Measurements from ENCODE around the gene FSTL4. TPM values are rescaled to one million over a fixed set of nuclear protein-coding genes. Genes with fewer than 3 reads are reported as not detected.

FSTL4 gene
- total RNA-seq, 4 donors from 2014 or later, result 5.1 to 8.3 (median 6.0) TPM

DNA sequence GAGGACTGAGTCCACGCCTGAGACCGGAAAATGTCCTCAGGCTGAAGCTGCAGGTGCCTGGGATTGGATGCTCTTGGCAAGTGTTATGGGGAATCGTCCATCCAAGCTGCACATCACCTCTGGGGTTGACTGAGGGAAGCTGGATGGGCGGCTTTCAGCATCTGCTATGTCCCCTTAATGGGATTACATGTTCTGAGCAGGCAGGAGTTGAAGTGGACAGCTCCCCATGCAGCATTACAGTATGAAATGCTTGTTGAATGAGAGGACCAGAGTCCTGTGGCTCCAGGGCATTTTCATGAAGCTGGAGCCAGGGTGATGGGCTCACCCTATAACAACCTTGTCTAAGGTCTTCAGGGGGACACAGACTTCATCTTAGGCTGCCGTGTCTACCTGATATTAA, 289.6 kb downstream of the FSTL4 start:
- WGBS, 2 donors, result 89 to 90% methylated on average over 5 of the region's 5 CpGs
- DNase-seq (ENCODE audit: low spot score in 2 of 2), result no peak
- no peak for TF ChIP-seq POLR2A (IDR thresholded peaks at IDR 0.05)
- TF ChIP-seq, protein P1, sequence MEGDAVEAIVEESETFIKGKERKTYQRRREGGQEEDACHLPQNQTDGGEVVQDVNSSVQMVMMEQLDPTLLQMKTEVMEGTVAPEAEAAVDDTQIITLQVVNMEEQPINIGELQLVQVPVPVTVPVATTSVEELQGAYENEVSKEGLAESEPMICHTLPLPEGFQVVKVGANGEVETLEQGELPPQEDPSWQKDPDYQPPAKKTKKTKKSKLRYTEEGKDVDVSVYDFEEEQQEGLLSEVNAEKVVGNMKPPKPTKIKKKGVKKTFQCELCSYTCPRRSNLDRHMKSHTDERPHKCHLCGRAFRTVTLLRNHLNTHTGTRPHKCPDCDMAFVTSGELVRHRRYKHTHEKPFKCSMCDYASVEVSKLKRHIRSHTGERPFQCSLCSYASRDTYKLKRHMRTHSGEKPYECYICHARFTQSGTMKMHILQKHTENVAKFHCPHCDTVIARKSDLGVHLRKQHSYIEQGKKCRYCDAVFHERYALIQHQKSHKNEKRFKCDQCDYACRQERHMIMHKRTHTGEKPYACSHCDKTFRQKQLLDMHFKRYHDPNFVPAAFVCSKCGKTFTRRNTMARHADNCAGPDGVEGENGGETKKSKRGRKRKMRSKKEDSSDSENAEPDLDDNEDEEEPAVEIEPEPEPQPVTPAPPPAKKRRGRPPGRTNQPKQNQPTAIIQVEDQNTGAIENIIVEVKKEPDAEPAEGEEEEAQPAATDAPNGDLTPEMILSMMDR (IDR thresholded peaks at IDR 0.05), result no peak
- no peak overlapping the region for H3K4me3 ChIP-seq (ENCODE audit: low read depth, poor library complexity, severe bottlenecking)
- intact Hi-C loops (cut with DNase I; ENCODE audit: low total_unique reads), result no loop called here

GRCh38 chr5:133321833-133322420, 290.4 kb downstream of the FSTL4 start:
- no peak overlapping the region for H3K4me3 ChIP-seq (ENCODE audit: low read depth, poor library complexity, severe bottlenecking)
- TF ChIP-seq POLR2A (IDR thresholded peaks at IDR 0.05), result no peak
- TF ChIP-seq, protein P1 (IDR thresholded peaks at IDR 0.05), result no peak
- intact Hi-C loops (cut with DNase I; ENCODE audit: low total_unique reads), result no loop called here
- DNase-seq (ENCODE audit: low spot score in 2 of 2), result no peak
- 43 to 66% methylated on average over 6 of the region's 6 CpGs for WGBS, 2 donors

GRCh38 chr5:133321286-133321832, 291.0 kb downstream of the FSTL4 start:
- WGBS, 2 donors, result 83 to 93% methylated on average over 13 of the region's 13 CpGs
- TF ChIP-seq, protein P1 (IDR thresholded peaks at IDR 0.05), result no peak
- TF ChIP-seq POLR2A (IDR thresholded peaks at IDR 0.05), result no peak
- DNase-seq (ENCODE audit: low spot score in 2 of 2), result no peak
- no peak overlapping the region for H3K4me3 ChIP-seq (ENCODE audit: low read depth, poor library complexity, severe bottlenecking)
- intact Hi-C loops (cut with DNase I; ENCODE audit: low total_unique reads), result no loop called here

DNA sequence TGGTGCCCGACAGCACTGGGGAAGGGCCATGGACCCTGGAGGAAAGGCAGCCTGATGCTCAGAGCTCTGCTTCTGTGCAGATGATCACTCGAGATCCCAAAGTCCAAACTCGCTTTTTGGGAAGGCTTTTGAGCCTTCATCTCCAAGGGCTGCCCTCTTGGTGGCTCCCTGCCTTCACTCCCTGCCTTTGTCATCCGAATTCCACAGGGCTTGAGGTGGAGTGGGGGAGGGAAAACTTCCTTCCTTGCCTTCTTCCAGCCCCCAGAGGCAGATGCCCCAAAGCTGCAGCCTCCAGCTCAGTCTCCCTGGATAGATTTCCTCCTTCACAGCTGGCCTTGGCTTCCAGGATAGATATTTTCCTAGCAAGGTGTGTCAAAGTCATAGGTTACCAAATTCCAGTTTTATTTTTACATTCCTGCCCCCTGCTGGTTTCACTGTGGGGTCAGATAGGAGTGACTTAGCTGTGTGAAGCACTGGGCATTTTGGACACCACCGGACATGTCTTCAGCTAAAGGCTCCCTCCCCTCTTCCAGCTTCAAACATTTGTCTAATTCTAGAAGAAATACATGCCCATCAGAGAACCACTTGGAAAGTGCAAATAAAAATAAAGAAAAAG, 292.3 kb downstream of the FSTL4 start:
- no peak overlapping the region for H3K4me3 ChIP-seq (ENCODE audit: low read depth, poor library complexity, severe bottlenecking)
- WGBS, 2 donors, result 79 to 86% methylated on average over 5 of the region's 5 CpGs
- intact Hi-C loops (cut with DNase I; ENCODE audit: low total_unique reads), result no loop called here
- no peak for DNase-seq (ENCODE audit: low spot score in 2 of 2)
- TF ChIP-seq POLR2A (IDR thresholded peaks at IDR 0.05), result no peak
- TF ChIP-seq, protein P1 (IDR thresholded peaks at IDR 0.05), result no peak

GRCh38 chr5:133319244-133319643, 293.1 kb downstream of the FSTL4 start:
- intact Hi-C loops (cut with DNase I; ENCODE audit: low total_unique reads), result no loop called here
- TF ChIP-seq POLR2A (IDR thresholded peaks at IDR 0.05), result no peak
- TF ChIP-seq, protein P1 (IDR thresholded peaks at IDR 0.05), result no peak
- 65 to 81% methylated on average over 5 of the region's 5 CpGs for WGBS, 2 donors
- no peak for DNase-seq (ENCODE audit: low spot score in 2 of 2)
- H3K4me3 ChIP-seq (ENCODE audit: low read depth, poor library complexity, severe bottlenecking), result no peak overlapping the region

Measured in lower leg skin (tissue), 4 donors.